Retina (tissue), 1 donor: ENCODE results near the gene UTS2B.

Source experiments
- DNase-seq: peaks from one replicate; pipeline ENCODE4 v3.0.0-alpha.2; 2016

Gene UTS2B

DNA sequence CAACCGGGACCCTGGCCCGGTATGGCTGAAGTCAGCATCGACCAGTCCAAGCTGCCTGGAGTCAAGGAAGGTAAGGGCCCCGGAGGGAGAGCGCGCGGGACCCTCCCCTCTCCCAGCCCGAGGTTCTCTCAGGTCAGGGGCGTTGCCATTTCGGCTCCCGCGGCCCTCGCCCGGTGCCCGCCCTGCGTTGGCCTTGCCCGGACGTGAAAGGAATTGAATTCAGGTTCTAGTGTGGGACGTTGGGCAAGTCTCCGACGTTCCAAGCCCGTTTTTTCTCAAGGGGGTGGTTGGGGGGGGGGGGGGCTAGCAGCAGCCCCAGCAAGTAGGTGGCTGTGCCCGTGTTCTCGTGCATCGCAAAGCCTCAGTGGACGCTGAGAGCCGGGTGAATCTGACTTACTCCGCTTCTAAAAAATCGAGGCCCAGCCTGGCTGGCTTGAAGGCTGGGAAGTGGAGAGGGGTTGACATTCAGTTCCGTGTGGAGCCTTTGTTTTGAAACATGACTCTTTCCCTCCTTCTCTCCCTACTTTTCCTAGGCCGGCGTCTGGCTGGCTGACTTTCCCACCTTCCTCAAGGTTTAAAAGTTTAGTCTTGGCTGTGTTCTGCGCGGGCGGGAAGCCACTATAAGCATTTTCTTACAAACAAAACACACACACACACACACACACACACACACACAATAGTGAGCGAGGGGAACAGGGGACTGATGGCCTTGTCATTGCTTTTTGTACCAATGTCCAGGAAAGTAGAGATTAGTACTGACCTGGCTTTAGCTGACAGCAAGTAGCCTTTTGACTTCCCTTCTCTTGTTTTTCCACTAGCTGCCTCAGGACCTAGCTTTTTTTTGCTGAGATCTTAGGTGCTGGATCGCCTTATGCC is at the start of gene UTS2B:
UTS2B (minus strand) TSS at position 873 of the 876 bp plus-strand sequence. CDS start 48,337 bp downstream, outside the sequence.
- peak; percentile 89 for DNase-seq

DNA sequence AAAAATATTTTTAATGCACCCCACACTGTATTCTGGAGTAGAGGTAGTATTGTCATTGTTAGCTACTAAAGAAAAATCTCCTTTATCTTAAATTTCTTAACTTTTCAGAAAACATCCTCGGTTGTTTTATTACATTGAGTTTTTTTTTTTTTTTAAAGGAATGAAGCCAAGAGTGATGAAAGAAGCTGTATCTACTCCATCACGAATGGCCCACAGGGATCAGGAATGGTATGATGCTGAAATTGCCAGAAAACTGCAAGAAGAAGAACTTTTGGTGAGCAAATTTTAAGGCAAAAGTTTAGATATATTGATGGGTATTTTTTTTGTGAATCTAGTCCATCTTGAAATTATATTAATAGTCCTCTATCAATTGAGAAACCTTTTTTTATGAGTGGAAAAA is 49.7 kb upstream of the UTS2B start:
- no peak for DNase-seq

DNA sequence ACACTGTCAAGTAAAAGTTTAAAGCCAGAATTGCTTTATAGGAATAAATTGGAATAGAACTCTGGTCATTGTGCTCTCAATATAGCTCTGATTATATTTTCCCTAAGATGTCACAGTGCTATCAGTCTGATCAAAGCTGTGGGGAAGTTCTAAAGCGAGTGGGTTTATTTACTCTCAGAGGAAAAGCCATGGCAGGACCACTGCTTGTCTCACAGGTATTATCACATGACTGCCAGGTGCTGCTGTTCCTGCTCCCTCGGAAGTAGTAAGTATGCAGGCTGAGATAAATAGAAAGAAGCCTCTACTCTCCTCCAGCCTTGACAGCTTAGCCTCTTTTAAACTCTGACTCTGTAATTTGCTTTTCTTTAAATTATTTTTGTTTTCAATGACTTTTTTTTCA is 49.1 kb upstream of the UTS2B start:
- no peak for DNase-seq

DNA sequence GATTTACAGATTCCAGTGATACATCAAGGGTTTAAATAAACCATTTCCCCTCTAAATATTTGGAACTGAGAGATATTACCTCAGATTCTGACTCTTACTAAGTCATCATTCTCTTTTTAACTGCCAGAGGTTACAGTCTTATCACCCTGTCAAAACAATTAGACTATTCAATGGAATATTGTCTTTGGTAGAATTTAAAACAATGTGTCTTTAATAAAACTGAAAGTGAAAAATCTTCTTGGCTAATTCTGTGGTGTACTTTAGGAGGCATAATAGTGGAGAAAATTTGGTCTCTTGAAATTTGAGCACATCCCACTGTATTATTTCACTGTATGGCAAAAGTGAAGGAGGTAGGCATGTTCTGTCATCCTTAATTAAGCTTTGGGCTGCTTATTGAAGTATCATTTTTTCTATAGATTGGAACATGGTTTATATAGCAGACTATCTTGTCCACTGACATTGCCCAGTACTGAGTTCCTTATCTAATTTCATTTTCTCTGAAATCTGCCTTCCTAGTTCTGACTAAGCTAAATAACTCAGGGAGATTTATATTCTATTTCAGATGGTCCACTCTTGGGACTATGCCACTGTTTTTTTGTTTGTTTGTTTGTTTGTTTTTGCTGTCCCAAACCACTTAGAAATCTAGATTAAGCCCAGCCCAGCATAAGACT is 48.0 kb upstream of the UTS2B start:
- DNase-seq = no peak

DNA sequence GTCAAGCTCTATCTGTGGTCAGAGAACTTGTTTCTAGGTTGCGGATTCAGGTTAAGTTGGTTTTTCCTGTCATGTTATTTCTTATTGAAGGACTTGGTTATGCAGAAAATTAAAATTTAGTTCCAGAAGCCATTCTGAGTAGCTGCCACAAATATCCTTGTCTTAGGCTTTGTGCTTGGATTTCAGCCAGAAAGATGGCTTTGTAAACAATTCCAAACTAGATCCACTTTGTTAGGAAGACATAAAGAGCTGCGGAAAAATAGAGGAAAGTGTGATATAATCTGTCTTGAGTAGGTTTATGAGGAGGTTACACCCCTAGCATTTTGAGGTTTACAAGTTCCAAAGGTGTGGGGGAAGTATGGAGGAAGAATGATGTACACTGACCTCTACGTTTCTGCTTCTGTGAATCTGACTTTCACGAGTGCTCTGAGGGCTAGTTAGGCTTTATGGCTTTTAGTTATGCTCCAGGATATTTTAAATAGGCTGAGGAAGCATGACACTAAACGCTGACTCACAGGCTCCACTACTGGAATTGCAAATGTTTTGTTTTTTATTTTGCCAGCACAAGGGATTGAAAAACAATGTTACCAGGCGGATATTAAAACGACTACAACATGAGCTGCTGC is 46.3 kb upstream of the UTS2B start:
- DNase-seq = no peak

GRCh38 chr3:191373327-191373726 is 43.0 kb upstream of the UTS2B start:
- no peak for DNase-seq

DNA sequence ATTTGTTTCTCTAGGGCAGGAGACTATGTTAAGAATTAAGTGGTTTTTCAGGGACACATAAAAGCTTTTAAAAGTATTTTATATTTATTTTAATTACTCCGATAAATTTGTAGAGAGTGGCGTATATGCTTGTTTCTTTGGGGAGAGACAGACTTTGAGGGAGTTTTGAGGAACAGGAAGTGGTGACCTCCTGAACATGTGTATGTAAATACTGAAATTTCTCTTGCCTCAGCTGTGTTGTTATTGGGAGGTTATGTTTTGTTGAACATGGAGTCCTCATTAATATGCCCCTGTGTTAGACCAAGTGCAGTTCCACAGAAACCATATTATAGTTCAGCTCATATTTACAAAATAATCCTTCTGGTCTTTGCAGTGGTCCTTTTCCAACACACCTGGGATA is 41.8 kb upstream of the UTS2B start:
- DNase-seq = no peak

- no peak for DNase-seq
Observed at GRCh38 chr3:191369616-191370010, 39.3 kb upstream of the UTS2B start.

GRCh38 chr3:191368755-191369615 is 38.7 kb upstream of the UTS2B start:
- DNase-seq = no peak

DNA sequence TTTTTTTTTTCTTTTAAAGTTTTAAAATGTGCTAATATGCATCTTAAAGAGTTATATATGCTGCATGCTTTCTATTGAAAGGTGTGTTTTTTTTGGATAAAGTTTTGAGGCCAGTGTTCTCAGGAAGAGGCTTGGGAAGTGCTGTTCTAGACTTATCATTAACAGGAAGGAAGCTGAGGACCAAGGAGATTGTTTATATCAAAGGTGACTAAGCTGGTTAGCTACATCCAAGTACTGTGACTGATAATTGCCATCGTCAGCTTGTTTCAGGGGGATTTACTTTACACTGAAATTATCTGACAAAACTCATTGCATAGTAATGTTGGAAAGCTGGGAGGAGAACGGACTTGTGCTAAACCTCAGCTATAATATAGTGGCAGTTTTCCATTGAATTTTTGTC is 36.3 kb upstream of the UTS2B start:
- no peak for DNase-seq

- DNase-seq = no peak
Observed at GRCh38 chr3:191363221-191363620, 32.9 kb upstream of the UTS2B start.

- DNase-seq = no peak
Observed at GRCh38 chr3:191362524-191363090, 32.3 kb upstream of the UTS2B start.

DNA sequence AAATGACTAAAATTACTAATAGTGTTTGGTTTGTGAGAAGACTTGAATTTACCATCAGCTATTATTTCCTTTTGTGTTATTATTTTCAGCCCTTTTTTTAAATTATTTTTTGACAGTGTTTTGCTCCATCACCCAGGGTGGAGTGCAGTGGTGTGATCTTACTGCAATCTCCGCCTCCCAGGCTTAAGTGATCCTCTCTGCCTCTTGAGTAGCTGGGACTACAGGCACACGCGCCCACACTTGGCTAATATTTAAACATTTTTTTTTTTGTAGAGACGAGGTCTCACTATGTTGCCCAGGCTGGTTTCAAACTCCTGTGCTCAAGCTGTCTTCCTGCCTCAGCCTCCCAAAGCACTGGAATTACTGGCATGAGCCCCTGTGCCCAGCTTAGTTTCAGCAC is 31.7 kb upstream of the UTS2B start:
- no peak for DNase-seq

DNA sequence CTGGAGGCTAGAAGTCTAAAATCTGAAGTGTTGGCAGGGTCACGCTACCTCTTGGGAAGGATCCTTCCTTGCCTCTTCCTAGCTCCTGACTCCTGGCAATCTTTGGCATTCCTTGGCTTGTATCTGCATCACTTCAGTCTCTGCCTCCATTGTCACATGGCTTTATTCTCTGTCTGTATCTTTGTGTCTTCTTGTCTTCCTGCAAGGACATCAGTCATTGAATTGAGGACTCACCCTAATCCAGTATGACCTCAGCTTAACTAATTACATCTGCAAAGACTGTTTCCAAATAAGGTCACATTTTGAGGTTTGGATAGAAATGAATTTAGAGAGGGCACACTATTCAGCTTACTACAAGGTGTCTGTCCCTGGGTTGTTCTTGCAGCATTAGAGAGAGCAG is 31.1 kb upstream of the UTS2B start:
- DNase-seq = no peak

DNA sequence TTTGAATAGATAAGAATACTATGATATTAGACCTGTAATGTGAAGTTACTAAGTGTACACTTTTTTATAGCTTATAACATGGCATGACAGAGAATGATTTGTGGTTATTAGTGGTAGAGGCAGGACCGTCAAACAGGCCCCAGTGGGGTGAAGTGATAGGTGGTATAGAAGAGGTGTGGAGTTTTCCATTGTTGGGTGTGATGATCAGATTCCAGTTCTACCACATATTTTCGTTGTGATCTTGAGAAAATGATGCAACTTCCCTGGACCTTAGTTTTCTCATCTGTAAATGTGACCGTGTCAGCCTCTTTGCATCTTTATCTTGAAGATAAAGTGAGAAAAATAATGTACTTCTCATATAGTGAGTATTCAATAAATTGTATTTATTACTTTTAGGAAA is 30.3 kb upstream of the UTS2B start:
- no peak for DNase-seq

- DNase-seq = no peak
Observed at GRCh38 chr3:191358929-191359328, 28.6 kb upstream of the UTS2B start.

- DNase-seq = no peak
Observed at GRCh38 chr3:191357909-191358308, 27.6 kb upstream of the UTS2B start.

DNA sequence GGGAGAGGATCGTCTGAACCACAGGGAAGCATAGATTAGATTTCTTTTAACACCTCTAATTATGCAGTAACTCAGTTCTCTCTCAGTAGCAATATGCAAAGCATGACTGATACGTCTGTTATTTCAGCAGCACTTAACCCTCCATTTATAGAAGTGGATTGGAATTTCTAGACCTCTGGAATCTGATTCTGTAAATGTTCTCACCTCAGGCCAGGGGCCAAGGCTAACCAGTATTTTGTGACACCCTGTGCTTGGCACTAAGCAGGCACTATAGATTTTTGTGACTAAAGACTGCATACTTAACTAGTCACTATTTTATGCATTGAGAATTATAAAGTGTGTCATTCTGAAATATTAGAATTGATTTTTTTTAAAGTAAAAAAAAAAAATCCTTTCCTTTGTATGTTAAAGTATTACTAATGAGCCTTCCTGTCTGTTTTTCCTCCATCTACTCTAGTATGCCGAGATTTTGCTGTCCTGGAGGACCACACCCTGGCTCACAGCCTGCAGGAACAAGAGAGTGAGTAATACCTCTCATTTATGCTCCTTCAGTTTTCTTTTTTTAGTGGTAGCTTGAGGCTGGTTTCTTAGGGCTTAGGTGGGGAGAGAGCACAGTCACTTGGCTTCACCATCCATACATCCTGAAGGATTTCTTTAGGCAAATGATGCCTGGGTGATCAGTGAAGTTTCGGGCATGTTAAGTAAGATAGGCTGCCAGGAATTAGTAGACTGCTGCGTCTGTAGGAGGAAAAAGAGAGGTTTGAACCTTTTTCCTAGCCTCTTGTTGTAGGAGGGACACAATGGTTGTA is 26.5 kb upstream of the UTS2B start:
- no peak for DNase-seq

DNA sequence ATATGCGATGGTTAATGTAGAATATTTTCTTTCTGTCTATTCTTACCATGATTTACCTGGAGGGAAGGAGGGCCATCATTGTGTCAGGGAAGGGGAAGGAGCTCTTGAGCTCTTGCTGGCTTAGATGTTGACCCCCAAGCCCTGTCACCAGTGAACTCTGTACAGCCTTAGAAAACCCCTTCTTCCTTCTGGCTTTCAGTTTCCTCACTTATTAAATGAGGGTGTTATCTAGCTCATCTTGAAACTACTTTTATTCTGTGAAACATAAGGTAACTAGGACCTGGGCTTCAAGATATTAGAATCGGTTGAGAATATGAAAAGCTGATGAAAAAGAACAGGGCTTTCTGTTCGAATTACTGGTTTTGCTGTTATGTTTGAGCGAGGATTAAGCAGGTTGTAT is 25.1 kb upstream of the UTS2B start:
- DNase-seq = no peak

GRCh38 chr3:191353022-191353777 is 22.9 kb upstream of the UTS2B start:
- DNase-seq = no peak

- no peak for DNase-seq
Observed at GRCh38 chr3:191352014-191352413, 21.7 kb upstream of the UTS2B start.
